ENCODE results near the gene C2CD3.
"Not testable (repeated sequence)": the region's sequence is repeated elsewhere in the genome, so short reads cannot be mapped to it uniquely, and the experiment has no call there.

C2CD3 gene

GRCh38 chr11:74069146-74070046, 101.4 kb downstream of the C2CD3 start:
- DNase-seq (ENCODE audit: low spot score), result no peak

- not testable (repeated sequence) for DNase-seq (ENCODE audit: low spot score)
These were observed 104.1 kb downstream of the C2CD3 start for GRCh38 chr11:74066663-74067062.

- not testable (repeated sequence) for DNase-seq (ENCODE audit: low spot score)
These were observed 105.3 kb downstream of the C2CD3 start for GRCh38 chr11:74065534-74065933.

GRCh38 chr11:74063628-74064027, 107.2 kb downstream of the C2CD3 start:
- not testable (repeated sequence) for DNase-seq (ENCODE audit: low spot score)

- not testable (repeated sequence) for DNase-seq (ENCODE audit: low spot score)
These were observed 109.2 kb downstream of the C2CD3 start for GRCh38 chr11:74061599-74061998.

GRCh38 chr11:74057249-74058151, 113.3 kb downstream of the C2CD3 start:
- no peak for DNase-seq (ENCODE audit: low spot score)

- DNase-seq (ENCODE audit: low spot score), result no peak
These were observed 114.9 kb downstream of the C2CD3 start for GRCh38 chr11:74055938-74056337.

GRCh38 chr11:74050465-74050864, 120.3 kb downstream of the C2CD3 start:
- DNase-seq (ENCODE audit: low spot score), result no peak

GRCh38 chr11:74048993-74049392, 121.8 kb downstream of the C2CD3 start:
- no peak for DNase-seq (ENCODE audit: low spot score)

GRCh38 chr11:74044538-74044937, 126.3 kb downstream of the C2CD3 start:
- no peak for DNase-seq (ENCODE audit: low spot score)

- DNase-seq (ENCODE audit: low spot score), result no peak
These were observed 127.4 kb downstream of the C2CD3 start for GRCh38 chr11:74043450-74043849.

- DNase-seq (ENCODE audit: low spot score), result no peak
These were observed 133.5 kb downstream of the C2CD3 start for GRCh38 chr11:74037309-74037708.

GRCh38 chr11:74035264-74035663, 135.5 kb downstream of the C2CD3 start:
- DNase-seq (ENCODE audit: low spot score), result no peak

- no peak for DNase-seq (ENCODE audit: low spot score)
These were observed 137.8 kb downstream of the C2CD3 start for GRCh38 chr11:74033046-74033445.

- DNase-seq (ENCODE audit: low spot score), result no peak
These were observed 139.8 kb downstream of the C2CD3 start for GRCh38 chr11:74030723-74031676.

GRCh38 chr11:74025467-74026166, 145.2 kb downstream of the C2CD3 start:
- DNase-seq (ENCODE audit: low spot score), result no peak

GRCh38 chr11:74024261-74025029, 146.4 kb downstream of the C2CD3 start:
- DNase-seq (ENCODE audit: low spot score), result no peak

- no peak for DNase-seq (ENCODE audit: low spot score)
These were observed 147.5 kb downstream of the C2CD3 start for GRCh38 chr11:74023276-74023675.

- DNase-seq (ENCODE audit: low spot score), result no peak
These were observed 148.3 kb downstream of the C2CD3 start for GRCh38 chr11:74022546-74022945.

- DNase-seq (ENCODE audit: low spot score), result no peak
These were observed 148.8 kb downstream of the C2CD3 start for GRCh38 chr11:74021998-74022397.
